Osteoblast (primary cell): ENCODE results near the gene FNDC3B. TPM values are rescaled to one million over a fixed set of nuclear protein-coding genes. Genes with fewer than 3 reads are reported as not detected.

ENCODE experiments used
- DNase-seq: peaks from one replicate; pipeline ENCODE4 v3.0.0; 2011; ENCODE audit warnings: low spot score, mixed read lengths; ENCODE audit not compliant: insufficient read length; ENCODE audit errors: missing footprints
- H2AFZ ChIP-seq: 2 replicates; pipeline ENCODE4 v1.6.0; 2011; ENCODE audit warnings: mild to moderate bottlenecking, low read length
- H3K27ac ChIP-seq: 2 replicates; pipeline ENCODE4 v1.5.1; 2011; ENCODE audit warnings: mild to moderate bottlenecking, low read depth, low read length, moderate library complexity
- H3K27me3 ChIP-seq: 2 replicates; pipeline ENCODE4 v1.6.0; 2012; ENCODE audit warnings: mild to moderate bottlenecking, control low read depth, inconsistent platforms, low read length, moderate library complexity; ENCODE audit not compliant: insufficient read depth
- H3K36me3 ChIP-seq: 2 replicates; pipeline ENCODE4 v1.5.1; 2011; ENCODE audit warnings: mild to moderate bottlenecking, low read length, control low read depth, moderate library complexity; ENCODE audit not compliant: insufficient read depth
- H3K4me1 ChIP-seq: 2 replicates; pipeline ENCODE4 v1.5.1; 2011; ENCODE audit warnings: mild to moderate bottlenecking, low read length, control low read depth, moderate library complexity; ENCODE audit not compliant: insufficient read depth
- H3K4me2 ChIP-seq: 2 replicates; pipeline ENCODE4 v1.6.0; 2011; ENCODE audit warnings: mild to moderate bottlenecking, low read length; ENCODE audit not compliant: insufficient read depth
- H3K4me3 ChIP-seq: fragments of 200-600 bp; sonication (generic); 3 replicates; pipeline ENCODE4 v1.5.1; 2012; ENCODE audit warnings: mild to moderate bottlenecking, low read length, inconsistent platforms; ENCODE audit not compliant: insufficient read depth
- H3K79me2 ChIP-seq: 2 replicates; pipeline ENCODE4 v1.6.0; 2012; ENCODE audit warnings: mild to moderate bottlenecking, low read length, control low read depth, inconsistent platforms; ENCODE audit not compliant: insufficient read depth
- H3K9me3 ChIP-seq: 2 replicates; pipeline ENCODE4 v1.5.1; 2011; ENCODE audit warnings: low read depth, low read length, control low read depth
- H4K20me1 ChIP-seq: 2 replicates; pipeline ENCODE4 v1.6.0; 2012; ENCODE audit warnings: mild to moderate bottlenecking, low read length, control low read depth; ENCODE audit not compliant: insufficient read depth
- CTCF ChIP-seq: IDR thresholded peaks from 2 replicates; pipeline ENCODE4 v1.5.1; 2011; ENCODE audit warnings: mild to moderate bottlenecking, low read depth, low read length, moderate library complexity; ENCODE audit errors: extremely low read depth
- total RNA-seq: library from RNA; depleted of rRNA; stranded (reverse); fragments of >200 nt; gene quantifications from 2 replicates; pipeline ENCODE4 v1.2.3, GENCODE V29; 2012

Gene FNDC3B
- total RNA-seq, 1 donor = 179 TPM

- Histone ChIP-seq H3K4me3 (no peak overlapping the region), H3K4me1 (peaks cover 62% of the 10 kb centered on the region), H3K36me3 (peaks cover 40% of the 10 kb centered on the region), H3K4me2 (peak overlapping the region; percentile 24), H2AFZ (no peak overlapping the region), H3K27ac (peak overlapping the region; percentile 52), H3K79me2 (peaks cover 91% of the 10 kb centered on the region), H4K20me1 (peaks cover 55% of the 10 kb centered on the region), H3K27me3 (no peaks in the 10 kb centered on the region), H3K9me3 (no peaks in the 10 kb centered on the region)
- no peak for TF ChIP-seq CTCF
- DNase-seq = no peak
Observed at GRCh38 chr3:172125963-172126457, 86.6 kb downstream of the FNDC3B start.

- no peaks in the 10 kb centered on the region for H3K9me3 ChIP-seq
- no peak for TF ChIP-seq CTCF
- H3K36me3 ChIP-seq = peaks cover 33% of the 10 kb centered on the region
- no peak overlapping the region for H2AFZ ChIP-seq
- peaks cover 47% of the 10 kb centered on the region for H4K20me1 ChIP-seq
- peaks cover 91% of the 10 kb centered on the region for H3K79me2 ChIP-seq
- H3K4me1 ChIP-seq = peaks cover 62% of the 10 kb centered on the region
- no peak overlapping the region for H3K4me2 ChIP-seq
- DNase-seq = no peak
- H3K4me3 ChIP-seq = no peak overlapping the region
- no peaks in the 10 kb centered on the region for H3K27me3 ChIP-seq
- peak overlapping the region; percentile 52 for H3K27ac ChIP-seq
Observed at GRCh38 chr3:172126741-172127140, 87.4 kb downstream of the FNDC3B start.

GRCh38 chr3:172127141-172127540 lies 87.8 kb downstream of the FNDC3B start:
- Histone ChIP-seq H2AFZ (no peak overlapping the region), H3K79me2 (peaks cover 91% of the 10 kb centered on the region), H3K9me3 (no peaks in the 10 kb centered on the region), H3K4me3 (no peak overlapping the region), H3K4me2 (no peak overlapping the region), H3K27me3 (no peaks in the 10 kb centered on the region), H3K27ac (peak overlapping the region; percentile 52), H3K4me1 (peaks cover 66% of the 10 kb centered on the region), H3K36me3 (peaks cover 30% of the 10 kb centered on the region), H4K20me1 (peaks cover 46% of the 10 kb centered on the region)
- DNase-seq = no peak
- TF ChIP-seq CTCF = no peak

- Histone ChIP-seq H3K4me3 (no peak overlapping the region), H3K9me3 (no peaks in the 10 kb centered on the region), H3K4me2 (no peak overlapping the region), H3K27me3 (no peaks in the 10 kb centered on the region), H3K4me1 (peaks cover 66% of the 10 kb centered on the region), H3K27ac (peak overlapping the region; percentile 87), H2AFZ (no peak overlapping the region), H4K20me1 (peaks cover 41% of the 10 kb centered on the region), H3K36me3 (peaks cover 21% of the 10 kb centered on the region), H3K79me2 (peaks cover 90% of the 10 kb centered on the region)
- TF ChIP-seq CTCF = no peak
- DNase-seq = no peak
Observed at GRCh38 chr3:172127929-172128580, 88.7 kb downstream of the FNDC3B start.
